Measurements from ENCODE around the gene NR0B2.

Gene NR0B2

DNA sequence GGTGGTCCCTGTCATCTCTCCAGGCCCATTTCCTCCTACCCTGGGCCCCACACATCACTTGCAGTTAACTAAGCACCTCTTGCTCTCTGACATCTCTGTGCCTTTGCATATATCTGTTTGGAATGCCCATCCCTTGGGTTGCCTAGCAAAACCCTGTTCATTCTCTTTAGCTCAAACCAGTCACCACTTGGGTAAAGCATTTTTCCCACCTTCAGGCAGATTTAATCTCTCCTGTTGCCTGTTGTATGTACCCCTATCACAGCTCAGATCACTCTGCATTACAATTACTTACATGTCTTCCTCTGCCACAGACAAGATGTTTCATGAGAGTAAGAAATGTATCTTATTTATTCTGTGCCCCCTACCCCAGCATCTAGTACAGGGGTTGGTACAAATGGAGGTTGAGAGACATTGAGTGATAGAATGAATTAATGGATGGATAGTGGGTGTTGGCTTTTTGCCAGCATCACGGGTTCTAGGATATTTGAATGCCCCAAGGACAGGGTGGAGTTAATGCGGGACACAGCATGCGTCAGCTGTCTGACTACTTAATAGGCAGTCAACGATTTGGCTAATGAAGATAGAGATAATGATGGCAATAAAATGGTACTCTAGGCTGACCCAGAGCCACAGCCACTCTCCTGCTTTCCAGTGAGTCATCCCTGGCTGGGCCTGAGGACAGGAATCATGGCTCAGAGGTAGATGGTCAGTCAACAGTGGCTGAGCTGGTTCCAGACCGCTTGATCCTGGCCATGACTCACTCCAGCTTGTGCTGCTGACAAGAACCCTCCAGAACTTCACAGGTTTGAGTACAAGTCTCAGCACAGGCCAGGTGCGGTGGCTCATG lies 6.5 kb downstream of the NR0B2 start:
- no peak overlapping the region for H3K4me2 ChIP-seq (ENCODE audit: low read depth, low read length, poor library complexity, severe bottlenecking)

DNA sequence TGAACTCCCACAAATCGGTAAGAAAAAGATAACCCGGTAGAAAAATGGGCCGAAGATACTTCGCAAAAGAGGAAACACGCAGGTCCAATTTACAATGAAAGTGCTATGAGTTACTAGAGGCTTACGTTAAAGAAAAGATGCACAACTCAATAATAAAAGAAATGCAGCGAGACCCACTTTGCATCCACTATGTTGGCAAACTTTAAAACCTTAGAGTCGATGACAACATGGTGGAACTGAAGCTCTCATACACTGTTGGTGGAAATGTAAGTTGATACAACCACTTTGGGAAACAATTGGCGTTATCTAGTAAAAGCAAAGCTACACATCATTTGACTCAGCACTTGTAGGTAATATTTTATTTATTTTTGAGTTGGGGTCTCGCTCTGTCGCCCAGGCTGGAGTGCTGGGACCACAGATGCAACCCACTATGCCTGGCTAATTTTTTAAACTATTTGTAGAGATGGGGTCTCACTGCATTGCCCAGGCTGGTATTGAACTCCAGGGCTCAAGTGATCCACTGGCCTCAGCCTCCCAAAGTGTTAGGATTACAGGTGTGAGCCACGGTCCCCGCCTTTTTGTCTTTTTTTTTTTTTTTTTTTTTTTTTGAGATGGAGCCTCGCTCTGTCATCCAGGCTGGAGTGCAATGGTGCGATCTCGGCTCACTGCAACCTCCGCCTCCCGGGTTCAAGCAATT lies 12.8 kb downstream of the NR0B2 start:
- H3K9me2 ChIP-seq (replicated peaks; ENCODE audit: low read depth, low read length) = no peaks in the 10 kb centered on the region
- peak overlapping the region; percentile 91 for H3K9ac ChIP-seq (ENCODE audit: low read depth, low read length, poor library complexity, severe bottlenecking)
- H3K4me1 ChIP-seq (ENCODE audit: insufficient read depth, low read length, poor library complexity, severe bottlenecking) = peaks cover 16% of the 10 kb centered on the region
- H2AFZ ChIP-seq (ENCODE audit: low read length) = peak overlapping the region; percentile 100
- no peaks in the 10 kb centered on the region for H3K9me3 ChIP-seq (ENCODE audit: insufficient read depth, low read depth, low read length)
- H3K79me2 ChIP-seq (ENCODE audit: insufficient read depth, low read length) = peaks cover 30% of the 10 kb centered on the region
- no peaks in the 10 kb centered on the region for H3F3A ChIP-seq (ENCODE audit: low read depth)
- TF ChIP-seq, protein P1, sequence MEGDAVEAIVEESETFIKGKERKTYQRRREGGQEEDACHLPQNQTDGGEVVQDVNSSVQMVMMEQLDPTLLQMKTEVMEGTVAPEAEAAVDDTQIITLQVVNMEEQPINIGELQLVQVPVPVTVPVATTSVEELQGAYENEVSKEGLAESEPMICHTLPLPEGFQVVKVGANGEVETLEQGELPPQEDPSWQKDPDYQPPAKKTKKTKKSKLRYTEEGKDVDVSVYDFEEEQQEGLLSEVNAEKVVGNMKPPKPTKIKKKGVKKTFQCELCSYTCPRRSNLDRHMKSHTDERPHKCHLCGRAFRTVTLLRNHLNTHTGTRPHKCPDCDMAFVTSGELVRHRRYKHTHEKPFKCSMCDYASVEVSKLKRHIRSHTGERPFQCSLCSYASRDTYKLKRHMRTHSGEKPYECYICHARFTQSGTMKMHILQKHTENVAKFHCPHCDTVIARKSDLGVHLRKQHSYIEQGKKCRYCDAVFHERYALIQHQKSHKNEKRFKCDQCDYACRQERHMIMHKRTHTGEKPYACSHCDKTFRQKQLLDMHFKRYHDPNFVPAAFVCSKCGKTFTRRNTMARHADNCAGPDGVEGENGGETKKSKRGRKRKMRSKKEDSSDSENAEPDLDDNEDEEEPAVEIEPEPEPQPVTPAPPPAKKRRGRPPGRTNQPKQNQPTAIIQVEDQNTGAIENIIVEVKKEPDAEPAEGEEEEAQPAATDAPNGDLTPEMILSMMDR (conservative IDR thresholded peaks at IDR 0.05; ENCODE audit: low read length) = no peak
- TF ChIP-seq EZH2phosphoT487 (IDR thresholded peaks at IDR 0.05; ENCODE audit: borderline replicate concordance) = no peak
- H3K36me3 ChIP-seq (ENCODE audit: insufficient read depth, low read length) = no peaks in the 10 kb centered on the region; the same call in 1 of the 2 replicates
- peak overlapping the region; percentile 83 for H3K4me2 ChIP-seq (ENCODE audit: low read depth, low read length, poor library complexity, severe bottlenecking)
- no peaks in the 10 kb centered on the region for H4K20me1 ChIP-seq (ENCODE audit: insufficient read depth, low read length, poor library complexity, severe bottlenecking)
- no peaks in the 10 kb centered on the region for H3K27me3 ChIP-seq (ENCODE audit: insufficient read depth, low read length, poor library complexity, severe bottlenecking)
- H3K4me3 ChIP-seq (ENCODE audit: low read length, poor library complexity, severe bottlenecking) = peak overlapping the region; percentile 99

More for the DNA sequence above, 6.5 kb downstream of the NR0B2 start:
- no peaks in the 10 kb centered on the region for H3K4me1 ChIP-seq (ENCODE audit: insufficient read depth, low read length, poor library complexity, severe bottlenecking)
- no peak overlapping the region for H3K4me3 ChIP-seq (ENCODE audit: low read length, poor library complexity, severe bottlenecking)
- no peaks in the 10 kb centered on the region for H3F3A ChIP-seq (ENCODE audit: low read depth)
- H3K79me2 ChIP-seq (ENCODE audit: insufficient read depth, low read length) = no peaks in the 10 kb centered on the region
- H3K36me3 ChIP-seq (ENCODE audit: insufficient read depth, low read length) = no peaks in the 10 kb centered on the region
- H3K9me3 ChIP-seq (ENCODE audit: insufficient read depth, low read depth, low read length) = no peaks in the 10 kb centered on the region
- no peaks in the 10 kb centered on the region for H3K9me2 ChIP-seq (replicated peaks; ENCODE audit: low read depth, low read length)
- H2AFZ ChIP-seq (ENCODE audit: low read length) = no peak overlapping the region
- no peaks in the 10 kb centered on the region for H3K27me3 ChIP-seq (ENCODE audit: insufficient read depth, low read length, poor library complexity, severe bottlenecking)
- no peaks in the 10 kb centered on the region for H4K20me1 ChIP-seq (ENCODE audit: insufficient read depth, low read length, poor library complexity, severe bottlenecking)
- TF ChIP-seq EZH2phosphoT487 (IDR thresholded peaks at IDR 0.05; ENCODE audit: borderline replicate concordance) = no peak
- TF ChIP-seq, protein P1 (conservative IDR thresholded peaks at IDR 0.05; ENCODE audit: low read length) = no peak
- H3K9ac ChIP-seq (ENCODE audit: low read depth, low read length, poor library complexity, severe bottlenecking) = no peak overlapping the region

DNA sequence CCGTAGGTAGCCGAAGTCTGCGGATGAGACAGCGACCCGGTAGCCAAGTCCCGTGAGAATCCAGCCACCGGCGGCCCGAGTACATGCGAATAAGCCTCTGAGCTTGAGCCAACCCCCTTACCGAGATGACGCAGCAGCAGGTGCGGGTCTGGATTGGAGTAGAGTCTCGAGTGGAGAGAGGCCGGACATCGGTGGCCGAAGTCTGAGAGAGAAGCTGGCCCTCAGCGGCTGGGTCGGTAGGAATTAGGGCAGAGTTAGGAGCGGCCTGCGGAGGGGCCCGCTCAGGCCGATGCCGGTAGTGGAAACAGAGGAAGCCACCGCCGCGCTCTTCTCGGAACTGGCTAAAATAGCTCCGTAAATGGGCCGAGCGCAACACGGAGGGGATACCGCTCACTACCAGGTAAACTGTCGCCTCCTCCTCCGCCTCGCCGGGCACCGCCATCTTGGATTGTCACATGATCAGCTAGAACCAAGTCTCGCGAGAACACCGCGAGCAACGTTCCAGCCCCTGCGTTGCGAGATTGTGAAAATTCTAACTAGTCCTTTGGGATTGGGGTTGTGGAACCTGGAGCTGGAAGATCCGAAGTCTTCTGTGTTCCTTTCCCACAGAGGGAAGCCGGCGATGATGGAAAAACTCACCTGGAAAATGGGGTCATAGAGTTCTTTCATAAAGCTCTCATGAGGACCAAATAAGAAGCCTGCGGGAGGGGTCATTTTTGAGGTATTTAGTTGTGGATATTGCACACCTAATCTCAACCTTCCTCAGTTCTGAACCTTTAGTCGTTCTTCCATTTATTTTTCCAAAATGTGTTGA lies 13.6 kb downstream of the NR0B2 start, which contains the start of gene GPATCH3:
TSS of gene GPATCH3 (minus strand) at position 467 of the 814 bp plus-strand sequence. CDS start at position 442, 25 bp downstream.
- H3K4me1 ChIP-seq (ENCODE audit: insufficient read depth, low read length, poor library complexity, severe bottlenecking) = peaks cover 16% of the 10 kb centered on the region
- H3K4me3 ChIP-seq (ENCODE audit: low read length, poor library complexity, severe bottlenecking) = peak within 1 kb of the TSS; percentile 99
- peak within 1 kb of the TSS; percentile 83 for H3K4me2 ChIP-seq (ENCODE audit: low read depth, low read length, poor library complexity, severe bottlenecking)
- peaks cover 30% of the 10 kb centered on the region for H3K79me2 ChIP-seq (ENCODE audit: insufficient read depth, low read length)
- peak within 1 kb of the TSS; percentile 100 for H2AFZ ChIP-seq (ENCODE audit: low read length)
- H3K9me2 ChIP-seq (replicated peaks; ENCODE audit: low read depth, low read length) = no peaks in the 10 kb centered on the region
- no peaks in the 10 kb centered on the region for H3K9me3 ChIP-seq (ENCODE audit: insufficient read depth, low read depth, low read length)
- TF ChIP-seq EZH2phosphoT487 (IDR thresholded peaks at IDR 0.05; ENCODE audit: borderline replicate concordance) = no peak
- TF ChIP-seq, protein P1 (conservative IDR thresholded peaks at IDR 0.05; ENCODE audit: low read length) = no peak
- peak within 1 kb of the TSS; percentile 91 for H3K9ac ChIP-seq (ENCODE audit: low read depth, low read length, poor library complexity, severe bottlenecking)
- H3K27me3 ChIP-seq (ENCODE audit: insufficient read depth, low read length, poor library complexity, severe bottlenecking) = no peaks in the 10 kb centered on the region
- no peaks in the 10 kb centered on the region; the same call in 1 of the 2 replicates for H3K36me3 ChIP-seq (ENCODE audit: insufficient read depth, low read length)
- no peaks in the 10 kb centered on the region for H4K20me1 ChIP-seq (ENCODE audit: insufficient read depth, low read length, poor library complexity, severe bottlenecking)
- no peaks in the 10 kb centered on the region for H3F3A ChIP-seq (ENCODE audit: low read depth)
